GM12872 (cell line): Measurements from ENCODE around the gene CALML3.

Source experiments
- TF ChIP-seq, protein P1 (sequence below): IDR thresholded peaks from 3 replicates; pipeline ENCODE4 v1.5.1; 2011; ENCODE audit warnings: low read depth, mild to moderate bottlenecking, low read length, moderate library complexity; ENCODE audit not compliant: insufficient read depth

The CALML3 gene

DNA sequence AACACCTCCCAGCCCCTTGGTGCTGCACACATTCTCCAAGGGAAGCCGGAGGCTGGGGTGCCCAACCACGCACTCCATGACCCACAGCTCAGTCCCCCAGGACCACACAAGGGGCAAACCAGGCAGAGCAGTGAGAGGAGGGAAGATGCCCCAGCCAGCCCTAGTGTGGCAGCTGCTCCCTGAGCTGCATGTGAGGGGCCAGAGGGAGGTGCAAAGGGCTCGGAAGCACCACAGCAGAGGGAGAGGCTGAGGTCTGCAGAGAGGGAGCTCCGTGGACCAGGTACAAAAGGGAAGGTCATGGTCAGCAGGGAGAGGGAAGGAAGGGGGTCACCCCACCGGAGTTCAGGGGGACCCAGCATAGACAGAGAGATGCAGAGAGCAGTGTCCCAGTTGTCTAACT is 23.9 kb upstream of the CALML3 start:
- TF ChIP-seq, protein P1, sequence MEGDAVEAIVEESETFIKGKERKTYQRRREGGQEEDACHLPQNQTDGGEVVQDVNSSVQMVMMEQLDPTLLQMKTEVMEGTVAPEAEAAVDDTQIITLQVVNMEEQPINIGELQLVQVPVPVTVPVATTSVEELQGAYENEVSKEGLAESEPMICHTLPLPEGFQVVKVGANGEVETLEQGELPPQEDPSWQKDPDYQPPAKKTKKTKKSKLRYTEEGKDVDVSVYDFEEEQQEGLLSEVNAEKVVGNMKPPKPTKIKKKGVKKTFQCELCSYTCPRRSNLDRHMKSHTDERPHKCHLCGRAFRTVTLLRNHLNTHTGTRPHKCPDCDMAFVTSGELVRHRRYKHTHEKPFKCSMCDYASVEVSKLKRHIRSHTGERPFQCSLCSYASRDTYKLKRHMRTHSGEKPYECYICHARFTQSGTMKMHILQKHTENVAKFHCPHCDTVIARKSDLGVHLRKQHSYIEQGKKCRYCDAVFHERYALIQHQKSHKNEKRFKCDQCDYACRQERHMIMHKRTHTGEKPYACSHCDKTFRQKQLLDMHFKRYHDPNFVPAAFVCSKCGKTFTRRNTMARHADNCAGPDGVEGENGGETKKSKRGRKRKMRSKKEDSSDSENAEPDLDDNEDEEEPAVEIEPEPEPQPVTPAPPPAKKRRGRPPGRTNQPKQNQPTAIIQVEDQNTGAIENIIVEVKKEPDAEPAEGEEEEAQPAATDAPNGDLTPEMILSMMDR: no peak

DNA sequence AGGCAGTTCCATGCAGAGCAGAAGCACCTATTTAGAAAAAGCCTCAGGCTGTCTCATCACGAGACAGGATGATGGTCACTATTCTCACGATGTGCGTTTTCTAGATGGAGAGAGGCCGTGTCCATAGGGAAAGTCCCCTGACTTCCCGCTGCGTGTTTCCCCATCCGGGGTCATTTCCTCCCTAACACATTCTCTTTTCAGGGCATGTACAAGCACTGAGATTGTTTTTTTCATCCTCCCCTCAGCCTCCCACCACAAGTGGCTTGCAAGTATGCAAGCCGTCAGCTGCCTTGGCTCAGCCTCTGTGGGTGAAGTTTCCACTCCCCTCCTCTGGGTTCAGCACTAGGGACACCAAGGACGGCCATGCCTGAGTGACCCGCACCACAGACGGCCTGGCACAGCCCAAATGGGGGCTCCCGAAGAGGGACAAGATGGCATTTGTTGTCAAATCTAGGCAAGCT is 22.7 kb upstream of the CALML3 start:
- TF ChIP-seq, protein P1: no peak

DNA sequence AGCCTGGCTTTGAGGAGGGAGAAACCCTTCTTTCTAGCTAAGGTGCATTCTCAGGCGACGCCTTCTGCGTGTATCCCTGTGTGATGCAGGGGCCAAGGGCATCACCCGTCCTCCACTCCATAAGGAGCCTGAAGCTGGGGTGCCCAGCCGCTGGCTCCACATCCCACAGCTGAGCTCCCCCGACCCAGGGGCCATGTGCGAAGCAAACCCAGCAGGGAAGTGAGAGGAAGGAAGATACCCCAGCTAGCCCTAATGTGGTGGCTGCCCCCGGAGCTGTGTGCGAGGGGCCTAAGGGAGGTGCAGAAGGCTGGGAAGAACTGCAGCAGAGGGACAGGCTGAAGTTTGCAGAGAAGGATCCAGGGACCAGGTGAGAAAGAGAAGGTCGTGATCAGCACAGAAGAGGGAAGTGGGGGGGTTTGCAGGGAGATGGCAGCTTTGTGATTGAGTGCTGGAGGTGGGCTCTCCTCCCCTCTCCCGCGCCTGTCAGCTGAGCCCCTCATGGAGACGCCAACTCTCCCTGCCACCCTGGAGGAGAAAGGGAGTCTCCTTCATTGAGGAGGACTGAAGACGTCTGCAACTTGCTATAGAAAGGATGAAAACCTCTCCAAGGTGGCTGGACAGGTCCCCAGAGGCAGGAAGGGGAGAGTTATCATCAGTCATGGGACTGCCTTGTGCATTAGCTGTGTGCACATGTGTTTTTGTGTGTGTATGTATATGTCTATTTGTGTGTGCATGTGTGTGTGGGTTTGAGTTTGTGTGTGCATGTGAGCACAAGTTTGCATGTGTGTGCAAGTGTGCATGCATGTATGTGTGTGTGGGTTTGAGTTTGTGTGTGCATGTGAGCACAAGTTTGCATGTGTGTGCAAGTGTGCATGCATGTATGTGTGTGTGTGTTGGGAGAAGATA is 21.9 kb upstream of the CALML3 start:
- TF ChIP-seq, protein P1: no peak

DNA sequence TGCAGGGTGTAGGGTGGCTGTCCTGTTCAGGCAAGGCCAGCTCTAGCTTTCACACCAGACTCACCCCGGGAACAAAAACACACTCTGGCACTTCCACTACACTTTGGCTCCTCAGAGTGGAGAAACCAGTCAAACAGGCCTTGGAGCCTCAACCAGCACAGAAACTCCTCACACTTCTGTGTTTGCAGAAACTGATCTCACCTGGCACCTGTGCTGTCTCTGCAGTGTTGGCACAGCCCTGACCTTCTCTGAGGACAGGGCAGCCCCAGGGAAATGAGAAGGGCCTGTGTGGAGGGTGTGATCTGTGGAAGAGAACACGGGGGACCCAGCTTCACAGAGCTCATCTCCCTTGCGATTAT is 21.3 kb upstream of the CALML3 start:
- TF ChIP-seq, protein P1: no peak

DNA sequence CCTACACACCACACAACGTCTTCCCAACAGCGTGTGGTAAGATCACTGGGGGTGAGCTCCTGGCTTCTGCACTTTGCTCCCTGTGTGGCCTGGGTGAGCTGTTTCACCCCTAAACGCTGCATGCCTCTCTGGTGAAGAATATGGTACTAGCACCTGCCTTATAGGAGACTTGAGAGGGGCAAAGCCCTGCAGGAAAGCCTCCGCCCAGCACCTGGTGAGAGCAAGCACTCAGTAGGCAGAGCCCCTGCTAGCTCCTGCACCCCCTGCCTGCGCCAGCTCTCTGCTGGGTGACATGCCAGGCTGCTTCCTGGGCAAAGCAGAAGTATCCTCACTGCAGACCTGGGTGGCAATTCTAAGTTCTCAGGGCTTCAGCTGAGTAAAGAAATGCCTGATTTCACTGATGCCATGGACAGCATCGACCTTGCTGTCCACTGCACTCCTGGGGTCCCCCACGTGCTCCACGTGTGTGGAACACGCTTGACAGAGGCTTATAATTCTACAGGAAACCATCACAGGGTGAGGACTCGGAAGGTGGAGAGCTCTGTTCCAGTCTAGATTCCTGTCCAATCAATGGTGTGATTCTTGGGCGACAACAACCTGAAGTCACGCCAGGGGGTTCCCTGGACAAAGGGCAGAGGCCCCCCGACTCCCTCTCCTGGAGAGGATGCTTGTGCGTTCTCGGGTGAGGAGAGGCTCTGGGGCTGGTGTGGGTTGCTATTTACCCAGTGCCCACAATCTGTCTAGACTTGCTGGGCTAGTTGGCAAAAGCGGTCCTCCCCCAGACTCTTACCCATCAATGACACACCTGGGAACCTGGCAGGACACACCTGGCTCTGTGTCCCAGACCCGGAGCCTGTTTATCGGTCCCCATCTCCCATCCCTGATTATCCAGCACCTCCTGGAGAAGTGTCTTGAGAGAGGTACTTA is 20.4 kb upstream of the CALML3 start:
- TF ChIP-seq, protein P1: no peak

DNA sequence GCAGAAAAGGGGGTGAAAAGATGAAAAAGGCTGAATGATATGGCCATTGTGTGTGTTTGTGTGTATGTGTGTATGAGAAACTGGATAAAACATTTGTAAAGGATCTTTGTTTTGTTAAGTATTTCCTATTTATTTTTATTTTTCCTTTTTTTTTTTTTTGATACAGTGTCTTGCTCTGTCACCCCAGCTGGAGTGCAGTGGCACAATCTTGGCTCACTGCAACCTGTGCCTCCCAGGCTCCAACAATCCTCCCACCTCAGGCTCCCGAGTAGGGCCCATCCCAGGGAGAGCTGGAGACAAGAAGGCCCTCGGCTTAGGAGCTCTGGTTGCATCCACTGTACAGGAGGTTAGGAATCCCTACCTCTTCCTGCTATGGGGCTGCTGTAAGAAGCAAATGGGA is 18.5 kb upstream of the CALML3 start:
- TF ChIP-seq, protein P1: no peak
